Measurements from ENCODE around the gene IFNA6. TPM values are rescaled to one million over a fixed set of nuclear protein-coding genes. Genes with fewer than 3 reads are reported as not detected.

The IFNA6 gene
- total RNA-seq, 1 experiment from 2014 or later = not detected

DNA sequence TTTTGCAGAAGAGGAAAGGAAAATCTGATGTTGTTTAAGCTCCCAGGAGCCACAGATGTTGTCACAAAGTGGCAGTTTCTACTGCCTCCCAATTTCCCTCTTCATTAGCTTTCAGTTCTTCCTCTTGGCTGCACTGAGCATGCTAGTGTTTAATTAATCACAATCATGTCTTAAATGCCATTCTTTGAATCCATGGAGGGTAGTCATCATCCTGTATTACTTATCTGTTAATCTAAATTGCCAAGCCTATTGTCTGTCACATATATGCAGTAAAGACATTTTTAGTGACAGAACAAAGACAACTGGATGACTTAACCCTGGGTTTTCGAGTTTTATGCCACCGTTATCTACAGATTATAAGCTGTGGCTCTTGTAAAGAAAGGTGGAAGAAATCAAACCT is 30.2 kb downstream of the IFNA6 start:
- no peak overlapping the region for H3K4me2 ChIP-seq (ENCODE audit: low read length)
- ChIA-PET RAD21 (ENCODE audit: low non-redundant PET in 1 of 2, low total read pairs in 2 of 2, uncharacterized antibody in 2 of 2, unreplicated experiment in 2 of 2) (no interaction called here), CTCF (interaction anchor here (0.9 to 3.3 kb wide), 3 partner anchors 76 to 135 kb away, joined by 5 to 12 read pairs (median 12); no protein-coding TSS in a partner anchor), POLR2A (interaction anchor here (0.9 kb wide), 1 partner anchor 15 kb away, joined by 5 read pairs; the partner anchor contains the start of gene KLHL9)
- H3K9me2 ChIP-seq (ENCODE audit: insufficient read depth) = no peaks in the 10 kb centered on the region
- BruUV-seq (replicated peaks) = no TSS peak
- H3K27ac ChIP-seq (ENCODE audit: low read depth, low read length) = no peak overlapping the region
- TF ChIP-seq SIN3A (IDR thresholded peaks at IDR 0.05; ENCODE audit: low read depth) (no peak), SP1 (IDR thresholded peaks at IDR 0.05; ENCODE audit: low read depth) (no peak), RAD21 (IDR thresholded peaks at IDR 0.05; ENCODE audit: low read depth) (no peak), YY1 (IDR thresholded peaks at IDR 0.05; ENCODE audit: extremely low read depth, insufficient replicate concordance, low read depth, low read length) (no peak), ELF1 (IDR thresholded peaks at IDR 0.05; ENCODE audit: borderline replicate concordance, low read depth) (no peak), TCF7L2 (IDR thresholded peaks at IDR 0.05; ENCODE audit: borderline replicate concordance, extremely low read depth, insufficient read depth, insufficient read length) (no peak), ZNF274 (IDR thresholded peaks at IDR 0.05; ENCODE audit: low read depth, low read length) (no peak), EZH2 (IDR thresholded peaks at IDR 0.05) (no peak), EZH2phosphoT487 (IDR thresholded peaks at IDR 0.05; ENCODE audit: borderline replicate concordance) (no peak), ZFX (IDR thresholded peaks at IDR 0.05) (no peak), CEBPB (IDR thresholded peaks at IDR 0.05; ENCODE audit: low read depth) (no peak), JUND (IDR thresholded peaks at IDR 0.05) (no peak), CBX3 (IDR thresholded peaks at IDR 0.05; ENCODE audit: low read depth) (no peak), FOSL1 (IDR thresholded peaks at IDR 0.05; ENCODE audit: low read depth) (no peak)
- TF ChIP-seq, protein P1, sequence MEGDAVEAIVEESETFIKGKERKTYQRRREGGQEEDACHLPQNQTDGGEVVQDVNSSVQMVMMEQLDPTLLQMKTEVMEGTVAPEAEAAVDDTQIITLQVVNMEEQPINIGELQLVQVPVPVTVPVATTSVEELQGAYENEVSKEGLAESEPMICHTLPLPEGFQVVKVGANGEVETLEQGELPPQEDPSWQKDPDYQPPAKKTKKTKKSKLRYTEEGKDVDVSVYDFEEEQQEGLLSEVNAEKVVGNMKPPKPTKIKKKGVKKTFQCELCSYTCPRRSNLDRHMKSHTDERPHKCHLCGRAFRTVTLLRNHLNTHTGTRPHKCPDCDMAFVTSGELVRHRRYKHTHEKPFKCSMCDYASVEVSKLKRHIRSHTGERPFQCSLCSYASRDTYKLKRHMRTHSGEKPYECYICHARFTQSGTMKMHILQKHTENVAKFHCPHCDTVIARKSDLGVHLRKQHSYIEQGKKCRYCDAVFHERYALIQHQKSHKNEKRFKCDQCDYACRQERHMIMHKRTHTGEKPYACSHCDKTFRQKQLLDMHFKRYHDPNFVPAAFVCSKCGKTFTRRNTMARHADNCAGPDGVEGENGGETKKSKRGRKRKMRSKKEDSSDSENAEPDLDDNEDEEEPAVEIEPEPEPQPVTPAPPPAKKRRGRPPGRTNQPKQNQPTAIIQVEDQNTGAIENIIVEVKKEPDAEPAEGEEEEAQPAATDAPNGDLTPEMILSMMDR (IDR thresholded peaks at IDR 0.05 in 2 of 3, conservative IDR thresholded peaks at IDR 0.05 in 1 of 3; ENCODE audit: borderline replicate concordance in 1 of 3, insufficient read depth in 1 of 3, low read depth in 2 of 3, low read length in 2 of 3) = no peak
- TF ChIP-seq, protein P2, sequence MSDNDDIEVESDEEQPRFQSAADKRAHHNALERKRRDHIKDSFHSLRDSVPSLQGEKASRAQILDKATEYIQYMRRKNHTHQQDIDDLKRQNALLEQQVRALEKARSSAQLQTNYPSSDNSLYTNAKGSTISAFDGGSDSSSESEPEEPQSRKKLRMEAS (IDR thresholded peaks at IDR 0.05) = no peak
- TF ChIP-seq, protein P3, sequence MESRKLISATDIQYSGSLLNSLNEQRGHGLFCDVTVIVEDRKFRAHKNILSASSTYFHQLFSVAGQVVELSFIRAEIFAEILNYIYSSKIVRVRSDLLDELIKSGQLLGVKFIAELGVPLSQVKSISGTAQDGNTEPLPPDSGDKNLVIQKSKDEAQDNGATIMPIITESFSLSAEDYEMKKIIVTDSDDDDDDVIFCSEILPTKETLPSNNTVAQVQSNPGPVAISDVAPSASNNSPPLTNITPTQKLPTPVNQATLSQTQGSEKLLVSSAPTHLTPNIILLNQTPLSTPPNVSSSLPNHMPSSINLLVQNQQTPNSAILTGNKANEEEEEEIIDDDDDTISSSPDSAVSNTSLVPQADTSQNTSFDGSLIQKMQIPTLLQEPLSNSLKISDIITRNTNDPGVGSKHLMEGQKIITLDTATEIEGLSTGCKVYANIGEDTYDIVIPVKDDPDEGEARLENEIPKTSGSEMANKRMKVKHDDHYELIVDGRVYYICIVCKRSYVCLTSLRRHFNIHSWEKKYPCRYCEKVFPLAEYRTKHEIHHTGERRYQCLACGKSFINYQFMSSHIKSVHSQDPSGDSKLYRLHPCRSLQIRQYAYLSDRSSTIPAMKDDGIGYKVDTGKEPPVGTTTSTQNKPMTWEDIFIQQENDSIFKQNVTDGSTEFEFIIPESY (IDR thresholded peaks at IDR 0.05; ENCODE audit: extremely low read depth, insufficient replicate concordance, low read length) = no peak
- TF ChIP-seq, protein P4, sequence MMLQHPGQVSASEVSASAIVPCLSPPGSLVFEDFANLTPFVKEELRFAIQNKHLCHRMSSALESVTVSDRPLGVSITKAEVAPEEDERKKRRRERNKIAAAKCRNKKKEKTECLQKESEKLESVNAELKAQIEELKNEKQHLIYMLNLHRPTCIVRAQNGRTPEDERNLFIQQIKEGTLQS (IDR thresholded peaks at IDR 0.05) = no peak
- TF ChIP-seq, protein P5, sequence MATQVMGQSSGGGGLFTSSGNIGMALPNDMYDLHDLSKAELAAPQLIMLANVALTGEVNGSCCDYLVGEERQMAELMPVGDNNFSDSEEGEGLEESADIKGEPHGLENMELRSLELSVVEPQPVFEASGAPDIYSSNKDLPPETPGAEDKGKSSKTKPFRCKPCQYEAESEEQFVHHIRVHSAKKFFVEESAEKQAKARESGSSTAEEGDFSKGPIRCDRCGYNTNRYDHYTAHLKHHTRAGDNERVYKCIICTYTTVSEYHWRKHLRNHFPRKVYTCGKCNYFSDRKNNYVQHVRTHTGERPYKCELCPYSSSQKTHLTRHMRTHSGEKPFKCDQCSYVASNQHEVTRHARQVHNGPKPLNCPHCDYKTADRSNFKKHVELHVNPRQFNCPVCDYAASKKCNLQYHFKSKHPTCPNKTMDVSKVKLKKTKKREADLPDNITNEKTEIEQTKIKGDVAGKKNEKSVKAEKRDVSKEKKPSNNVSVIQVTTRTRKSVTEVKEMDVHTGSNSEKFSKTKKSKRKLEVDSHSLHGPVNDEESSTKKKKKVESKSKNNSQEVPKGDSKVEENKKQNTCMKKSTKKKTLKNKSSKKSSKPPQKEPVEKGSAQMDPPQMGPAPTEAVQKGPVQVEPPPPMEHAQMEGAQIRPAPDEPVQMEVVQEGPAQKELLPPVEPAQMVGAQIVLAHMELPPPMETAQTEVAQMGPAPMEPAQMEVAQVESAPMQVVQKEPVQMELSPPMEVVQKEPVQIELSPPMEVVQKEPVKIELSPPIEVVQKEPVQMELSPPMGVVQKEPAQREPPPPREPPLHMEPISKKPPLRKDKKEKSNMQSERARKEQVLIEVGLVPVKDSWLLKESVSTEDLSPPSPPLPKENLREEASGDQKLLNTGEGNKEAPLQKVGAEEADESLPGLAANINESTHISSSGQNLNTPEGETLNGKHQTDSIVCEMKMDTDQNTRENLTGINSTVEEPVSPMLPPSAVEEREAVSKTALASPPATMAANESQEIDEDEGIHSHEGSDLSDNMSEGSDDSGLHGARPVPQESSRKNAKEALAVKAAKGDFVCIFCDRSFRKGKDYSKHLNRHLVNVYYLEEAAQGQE (IDR thresholded peaks at IDR 0.05; ENCODE audit: low read depth) = no peak
- H4K20me1 ChIP-seq (ENCODE audit: insufficient read depth) = no peaks in the 10 kb centered on the region
- no peak overlapping the region for H3K4me3 ChIP-seq (replicated peaks in 1 of 2; ENCODE audit: low read depth in 1 of 2, low read length in 2 of 2)
- no peak overlapping the region for H3K9ac ChIP-seq (ENCODE audit: low read length)
- peaks cover 4% of the 10 kb centered on the region for H3K79me2 ChIP-seq (ENCODE audit: insufficient read depth, low read length)
- peaks cover 3 to 10% of the 10 kb centered on the region in 2 experiments; a peak in 3 of 4 replicates for H3K4me1 ChIP-seq (ENCODE audit: control insufficient read depth in 1 of 2, insufficient read depth in 2 of 2, low read length in 2 of 2)
- no peaks in the 10 kb centered on the region for H3K9me3 ChIP-seq (ENCODE audit: control insufficient read depth in 1 of 2, insufficient read depth in 1 of 2, low read depth in 1 of 2, low read length in 2 of 2)
- DNase-seq (ENCODE audit: low read depth, low spot score) = no peak
- H3K27me3 ChIP-seq (ENCODE audit: insufficient read depth, low read length) = no peaks in the 10 kb centered on the region
- no peak for ATAC-seq
- 0 out of 4 replicates have a peak, but pooled peaks cover 0 to 5% of the 10 kb centered on the region in 2 experiments for H3K36me3 ChIP-seq (ENCODE audit: control insufficient read depth in 1 of 2, insufficient read depth in 2 of 2, low read length in 2 of 2)
- no peak overlapping the region for H2AFZ ChIP-seq (ENCODE audit: low read depth, low read length, poor library complexity, severe bottlenecking)
- intact Hi-C loops (cut with micrococcal nuclease) = no loop called here
